ENCODE results near the gene PRSS1.
"Not testable (repeated sequence)": the region's sequence is repeated elsewhere in the genome, so short reads cannot be mapped to it uniquely, and the experiment has no call there.

PRSS1 gene

GRCh38 chr7:142773937-142774744 lies 24.9 kb downstream of the PRSS1 start:
- DNase-seq = no peak

GRCh38 chr7:142774826-142775225 lies 25.6 kb downstream of the PRSS1 start:
- DNase-seq = no peak

GRCh38 chr7:142775351-142776115 lies 26.3 kb downstream of the PRSS1 start:
- not testable (repeated sequence) for DNase-seq

GRCh38 chr7:142776206-142776844 lies 27.1 kb downstream of the PRSS1 start:
- no peak for DNase-seq

GRCh38 chr7:142776845-142777225 lies 27.6 kb downstream of the PRSS1 start:
- DNase-seq = not testable (repeated sequence)

GRCh38 chr7:142777318-142777717 lies 28.0 kb downstream of the PRSS1 start:
- DNase-seq = no peak

- peak; percentile 75 to 82 for DNase-seq
Observed at GRCh38 chr7:142782922-142783900, 33.9 kb downstream of the PRSS1 start.

GRCh38 chr7:142784096-142784495 lies 34.8 kb downstream of the PRSS1 start:
- peak in 1 of 2 experiments; percentile 17 for DNase-seq

GRCh38 chr7:142784716-142785115 lies 35.4 kb downstream of the PRSS1 start:
- peak; percentile 27 to 40 for DNase-seq

GRCh38 chr7:142785841-142786250 lies 36.6 kb downstream of the PRSS1 start:
- DNase-seq = peak; percentile 67 to 72

- DNase-seq = peak; percentile 18 to 19
Observed at GRCh38 chr7:142787034-142787768, 37.9 kb downstream of the PRSS1 start.

- peak; percentile 20 to 24 for DNase-seq
Observed at GRCh38 chr7:142787783-142788182, 38.5 kb downstream of the PRSS1 start.

GRCh38 chr7:142788303-142789289 lies 39.3 kb downstream of the PRSS1 start:
- peak; percentile 30 to 32 for DNase-seq

GRCh38 chr7:142789441-142789840 lies 40.2 kb downstream of the PRSS1 start:
- DNase-seq = peak; percentile 29 to 32

- peak; percentile 38 to 46 for DNase-seq
Observed at GRCh38 chr7:142790056-142790455, 40.8 kb downstream of the PRSS1 start.

- no peak for DNase-seq
Observed at GRCh38 chr7:142790555-142790954, 41.3 kb downstream of the PRSS1 start.

GRCh38 chr7:142791502-142791901 lies 42.2 kb downstream of the PRSS1 start:
- peak; percentile 27 to 40 for DNase-seq

GRCh38 chr7:142792129-142792528 lies 42.9 kb downstream of the PRSS1 start:
- DNase-seq = no peak

- no peak for DNase-seq
Observed at GRCh38 chr7:142792593-142792992, 43.3 kb downstream of the PRSS1 start.

- peak in 1 of 2 experiments; percentile 16 for DNase-seq
Observed at GRCh38 chr7:142793156-142793555, 43.9 kb downstream of the PRSS1 start.
